WTC11 (cell line): ENCODE measurements around the gene KRT7. TPM values are rescaled to one million over a fixed set of nuclear protein-coding genes. Genes with fewer than 3 reads are reported as not detected.

Experiments
- ATAC-seq: fragments of 200-7000 bp; cut with Tn5 transposase; 2 replicates; pipeline ENCODE4 v1.10.0; 2021; ENCODE audit warnings: mild to moderate bottlenecking, moderate library complexity
- CTCF ChIA-PET: fragments of 300-600 bp; sonication (Branson Sonifier 250); formaldehyde crosslinking; loops from one replicate; lab custom pipeline; 2021; ENCODE audit warnings: antibody characterized with exemption; lab: Charles Lee
- POLR2A ChIA-PET: fragments of 350-600 bp; sonication (Branson Sonifier 250); formaldehyde crosslinking; loops from one replicate; lab custom pipeline; 2021; ENCODE audit warnings: antibody characterized with exemption; lab: Charles Lee
- DNase-seq: peaks from one replicate; pipeline ENCODE4 v3.0.0; 2021; ENCODE audit warnings: low spot score
- H3K27ac Mint-ChIP-seq: 2 replicates; pipeline ENCODE4 v1.8.0; 2021; ENCODE audit warnings: mixed read lengths
- H3K27me3 Mint-ChIP-seq: 2 replicates; pipeline ENCODE4 v1.8.0; 2021; ENCODE audit warnings: low read depth, mild to moderate bottlenecking, moderate library complexity, mixed read lengths
- H3K36me3 Mint-ChIP-seq: 2 replicates; pipeline ENCODE4 v1.8.0; 2021; ENCODE audit warnings: mixed read lengths
- H3K4me1 Mint-ChIP-seq: 2 replicates; pipeline ENCODE4 v1.8.0; 2022; ENCODE audit warnings: mixed read lengths
- H3K4me3 Mint-ChIP-seq: 2 replicates; pipeline ENCODE4 v1.8.0; 2021; ENCODE audit warnings: mild to moderate bottlenecking, moderate library complexity, mixed read lengths
- H3K9me3 Mint-ChIP-seq: 2 replicates; pipeline ENCODE4 v1.8.0; 2021; ENCODE audit warnings: mixed read lengths
- CREB1 ChIP-seq: sonication (generic); formaldehyde crosslinking; IDR thresholded peaks from 2 replicates; pipeline ENCODE4 v1.8.0; 2023; ENCODE audit warnings: mild to moderate bottlenecking, missing genetic modification reagents
- ERG ChIP-seq: fragments of 250-450 bp; sonication (Bioruptor Pico); IDR thresholded peaks from 2 replicates; pipeline ENCODE4 v1.8.0; 2021; ENCODE audit warnings: mild to moderate bottlenecking
- GABPB1 ChIP-seq: sonication (generic); formaldehyde crosslinking; IDR thresholded peaks from 2 replicates; pipeline ENCODE4 v1.8.1; 2023; ENCODE audit warnings: mild to moderate bottlenecking, missing genetic modification reagents
- JUN ChIP-seq: sonication (generic); formaldehyde crosslinking; IDR thresholded peaks from 2 replicates; pipeline ENCODE4 v1.8.0; 2023; ENCODE audit warnings: mild to moderate bottlenecking, missing genetic modification reagents
- NFATC4 ChIP-seq: fragments of 250-450 bp; sonication (Bioruptor Pico); IDR thresholded peaks from 2 replicates; pipeline ENCODE4 v1.9.0; 2021; ENCODE audit warnings: mild to moderate bottlenecking
- NR1H2 ChIP-seq: sonication (generic); formaldehyde crosslinking; IDR thresholded peaks from 2 replicates; pipeline ENCODE4 v1.9.0; 2021; ENCODE audit warnings: mild to moderate bottlenecking, moderate library complexity, missing genetic modification reagents
- NR3C1 ChIP-seq: sonication (generic); formaldehyde crosslinking; conservative IDR thresholded peaks from 2 replicates; pipeline ENCODE4 v1.8.1; 2023; ENCODE audit warnings: low read depth, mild to moderate bottlenecking, missing genetic modification reagents
- SP1 ChIP-seq: sonication (generic); formaldehyde crosslinking; conservative IDR thresholded peaks from 2 replicates; pipeline ENCODE4 v1.8.1; 2022; ENCODE audit warnings: missing genetic modification reagents
- TEAD4 ChIP-seq: sonication (generic); formaldehyde crosslinking; IDR thresholded peaks from 2 replicates; pipeline ENCODE4 v1.8.0; 2022; ENCODE audit warnings: mild to moderate bottlenecking, missing genetic modification reagents
- ZNF138 ChIP-seq: sonication (generic); formaldehyde crosslinking; conservative IDR thresholded peaks from 2 replicates; pipeline ENCODE4 v1.8.1; 2022; ENCODE audit warnings: mild to moderate bottlenecking, moderate library complexity, missing genetic modification reagents
- ZNF219 ChIP-seq: sonication (generic); formaldehyde crosslinking; IDR thresholded peaks from 2 replicates; pipeline ENCODE4 v1.8.0; 2023; ENCODE audit warnings: missing genetic modification reagents, mild to moderate bottlenecking, borderline replicate concordance
- ZNF232 ChIP-seq: sonication (generic); formaldehyde crosslinking; IDR thresholded peaks from 2 replicates; pipeline ENCODE4 v1.8.0; 2022; ENCODE audit warnings: mild to moderate bottlenecking, missing genetic modification reagents
- ZNF671 ChIP-seq: fragments of 250-450 bp; sonication (Bioruptor Pico); IDR thresholded peaks from 2 replicates; pipeline ENCODE4 v1.8.0; 2021; ENCODE audit warnings: mild to moderate bottlenecking
- total RNA-seq: library from RNA; stranded (reverse); gene quantifications from 3 replicates; pipeline ENCODE4 v1.2.3, GENCODE V29; 2021
- TF ChIP-seq, protein P1 (sequence below): fragments of 200-600 bp; IDR thresholded peaks from 2 replicates; pipeline ENCODE4 v1.8.0; 2022; ENCODE audit warnings: antibody characterized with exemption
- TF ChIP-seq, protein P2 (sequence below): sonication (generic); formaldehyde crosslinking; IDR thresholded peaks from 2 replicates; pipeline ENCODE4 v1.8.1; 2022; ENCODE audit warnings: mild to moderate bottlenecking, moderate library complexity, missing genetic modification reagents
- TF ChIP-seq, protein P3 (sequence below): sonication (generic); formaldehyde crosslinking; IDR thresholded peaks from 2 replicates; pipeline ENCODE4 v1.8.1; 2022; ENCODE audit warnings: missing genetic modification reagents, borderline replicate concordance
- TF ChIP-seq, protein P4 (sequence below): sonication (generic); formaldehyde crosslinking; IDR thresholded peaks from 2 replicates; pipeline ENCODE4 v1.8.1; 2022; ENCODE audit warnings: mild to moderate bottlenecking, missing genetic modification reagents, moderate library complexity, borderline replicate concordance

The KRT7 gene
- total RNA-seq, 1 experiment from 2014 or later: 10.6 TPM

DNA sequence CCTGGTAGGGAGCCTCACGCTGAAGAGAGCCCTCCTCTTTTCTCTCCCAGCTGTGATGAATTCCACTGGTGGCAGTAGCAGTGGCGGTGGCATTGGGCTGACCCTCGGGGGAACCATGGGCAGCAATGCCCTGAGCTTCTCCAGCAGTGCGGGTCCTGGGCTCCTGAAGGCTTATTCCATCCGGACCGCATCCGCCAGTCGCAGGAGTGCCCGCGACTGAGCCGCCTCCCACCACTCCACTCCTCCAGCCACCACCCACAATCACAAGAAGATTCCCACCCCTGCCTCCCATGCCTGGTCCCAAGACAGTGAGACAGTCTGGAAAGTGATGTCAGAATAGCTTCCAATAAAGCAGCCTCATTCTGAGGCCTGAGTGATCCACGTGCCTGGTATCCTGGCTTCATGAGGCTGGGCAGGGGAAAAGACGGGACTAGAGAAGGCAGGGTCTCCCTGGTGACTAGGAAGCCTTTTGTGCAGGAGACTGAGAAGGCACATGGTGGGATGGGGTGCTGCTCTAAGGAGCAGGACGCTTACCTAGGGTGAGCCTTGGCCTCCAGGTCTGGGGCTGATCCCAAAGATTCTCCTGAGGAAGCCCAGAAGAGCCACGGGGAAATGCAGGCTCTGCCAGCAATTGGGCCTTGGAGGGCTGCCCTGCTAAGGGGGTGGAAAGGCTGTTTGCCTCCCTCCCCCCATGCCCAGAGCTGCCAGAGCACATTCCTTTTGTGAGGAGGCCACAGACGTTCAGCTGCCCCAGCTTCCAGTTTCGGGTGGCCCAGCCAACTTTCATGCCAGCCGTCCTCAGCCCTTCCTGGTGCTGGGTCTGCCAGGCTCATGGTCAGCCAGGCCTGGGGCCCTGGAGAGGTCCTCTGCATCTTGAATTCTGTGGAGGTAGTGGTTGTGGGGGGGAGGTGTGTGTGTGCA is 15.8 kb downstream of the KRT7 start:
- DNase-seq (no peak), ATAC-seq (no peak)
- Mint-ChIP-seq H3K27ac (no peak overlapping the region), H3K27me3 (peaks cover 38% of the 10 kb centered on the region), H3K4me1 (peaks cover 45% of the 10 kb centered on the region), H3K4me3 (no peak overlapping the region), H3K9me3 (no peaks in the 10 kb centered on the region), H3K36me3 (no peaks in the 10 kb centered on the region)
- TF ChIP-seq, protein P1, sequence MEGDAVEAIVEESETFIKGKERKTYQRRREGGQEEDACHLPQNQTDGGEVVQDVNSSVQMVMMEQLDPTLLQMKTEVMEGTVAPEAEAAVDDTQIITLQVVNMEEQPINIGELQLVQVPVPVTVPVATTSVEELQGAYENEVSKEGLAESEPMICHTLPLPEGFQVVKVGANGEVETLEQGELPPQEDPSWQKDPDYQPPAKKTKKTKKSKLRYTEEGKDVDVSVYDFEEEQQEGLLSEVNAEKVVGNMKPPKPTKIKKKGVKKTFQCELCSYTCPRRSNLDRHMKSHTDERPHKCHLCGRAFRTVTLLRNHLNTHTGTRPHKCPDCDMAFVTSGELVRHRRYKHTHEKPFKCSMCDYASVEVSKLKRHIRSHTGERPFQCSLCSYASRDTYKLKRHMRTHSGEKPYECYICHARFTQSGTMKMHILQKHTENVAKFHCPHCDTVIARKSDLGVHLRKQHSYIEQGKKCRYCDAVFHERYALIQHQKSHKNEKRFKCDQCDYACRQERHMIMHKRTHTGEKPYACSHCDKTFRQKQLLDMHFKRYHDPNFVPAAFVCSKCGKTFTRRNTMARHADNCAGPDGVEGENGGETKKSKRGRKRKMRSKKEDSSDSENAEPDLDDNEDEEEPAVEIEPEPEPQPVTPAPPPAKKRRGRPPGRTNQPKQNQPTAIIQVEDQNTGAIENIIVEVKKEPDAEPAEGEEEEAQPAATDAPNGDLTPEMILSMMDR: no peak
- TF ChIP-seq, protein P2, sequence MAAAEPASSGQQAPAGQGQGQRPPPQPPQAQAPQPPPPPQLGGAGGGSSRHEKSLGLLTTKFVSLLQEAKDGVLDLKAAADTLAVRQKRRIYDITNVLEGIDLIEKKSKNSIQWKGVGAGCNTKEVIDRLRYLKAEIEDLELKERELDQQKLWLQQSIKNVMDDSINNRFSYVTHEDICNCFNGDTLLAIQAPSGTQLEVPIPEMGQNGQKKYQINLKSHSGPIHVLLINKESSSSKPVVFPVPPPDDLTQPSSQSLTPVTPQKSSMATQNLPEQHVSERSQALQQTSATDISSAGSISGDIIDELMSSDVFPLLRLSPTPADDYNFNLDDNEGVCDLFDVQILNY (CRISPR knock-in tag): no peak
- TF ChIP-seq, protein P3, sequence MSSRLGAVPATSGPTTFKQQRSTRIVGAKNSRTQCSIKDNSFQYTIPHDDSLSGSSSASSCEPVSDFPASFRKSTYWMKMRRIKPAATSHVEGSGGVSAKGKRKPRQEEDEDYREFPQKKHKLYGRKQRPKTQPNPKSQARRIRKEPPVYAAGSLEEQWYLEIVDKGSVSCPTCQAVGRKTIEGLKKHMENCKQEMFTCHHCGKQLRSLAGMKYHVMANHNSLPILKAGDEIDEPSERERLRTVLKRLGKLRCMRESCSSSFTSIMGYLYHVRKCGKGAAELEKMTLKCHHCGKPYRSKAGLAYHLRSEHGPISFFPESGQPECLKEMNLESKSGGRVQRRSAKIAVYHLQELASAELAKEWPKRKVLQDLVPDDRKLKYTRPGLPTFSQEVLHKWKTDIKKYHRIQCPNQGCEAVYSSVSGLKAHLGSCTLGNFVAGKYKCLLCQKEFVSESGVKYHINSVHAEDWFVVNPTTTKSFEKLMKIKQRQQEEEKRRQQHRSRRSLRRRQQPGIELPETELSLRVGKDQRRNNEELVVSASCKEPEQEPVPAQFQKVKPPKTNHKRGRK (CRISPR knock-in tag): no peak
- no peak for TF ChIP-seq TEAD4 (CRISPR knock-in tag)
- TF ChIP-seq NFATC4 (CRISPR knock-in tag): no peak
- TF ChIP-seq ZNF671 (CRISPR knock-in tag): no peak
- no peak for TF ChIP-seq JUN (CRISPR knock-in tag)
- ChIA-PET CTCF (interaction anchor here (0.6 to 4.9 kb wide), 8 partner anchors 10 to 92 kb away, joined by 3 to 45 read pairs (median 4); no protein-coding TSS in a partner anchor), POLR2A (no interaction called here)

GRCh38 chr12:52249511-52250047 is 16.5 kb downstream of the KRT7 start:
- no peak for ATAC-seq
- Mint-ChIP-seq H3K27ac (no peak overlapping the region), H3K4me3 (peak overlapping the region; percentile 66), H3K36me3 (no peaks in the 10 kb centered on the region), H3K27me3 (peaks cover 38% of the 10 kb centered on the region), H3K4me1 (peaks cover 43% of the 10 kb centered on the region), H3K9me3 (no peaks in the 10 kb centered on the region)
- ChIA-PET CTCF (interaction anchor here (0.8 to 4.9 kb wide), 13 partner anchors 8 to 93 kb away, joined by 3 to 45 read pairs (median 5); no protein-coding TSS in a partner anchor), POLR2A (interaction anchor here (0.5 kb wide), 1 partner anchor 115 kb away, joined by 3 read pairs; no protein-coding TSS in a partner anchor)
- TF ChIP-seq GABPB1 (CRISPR knock-in tag) (no peak), NR1H2 (no peak), ZNF219 (CRISPR knock-in tag) (no peak), NR3C1 (no peak), CREB1 (CRISPR knock-in tag) (no peak), SP1 (CRISPR knock-in tag) (no peak), ERG (no peak), TEAD4 (CRISPR knock-in tag) (no peak), ZNF232 (CRISPR knock-in tag) (no peak), ZNF138 (CRISPR knock-in tag) (no peak)
- TF ChIP-seq, protein P4, sequence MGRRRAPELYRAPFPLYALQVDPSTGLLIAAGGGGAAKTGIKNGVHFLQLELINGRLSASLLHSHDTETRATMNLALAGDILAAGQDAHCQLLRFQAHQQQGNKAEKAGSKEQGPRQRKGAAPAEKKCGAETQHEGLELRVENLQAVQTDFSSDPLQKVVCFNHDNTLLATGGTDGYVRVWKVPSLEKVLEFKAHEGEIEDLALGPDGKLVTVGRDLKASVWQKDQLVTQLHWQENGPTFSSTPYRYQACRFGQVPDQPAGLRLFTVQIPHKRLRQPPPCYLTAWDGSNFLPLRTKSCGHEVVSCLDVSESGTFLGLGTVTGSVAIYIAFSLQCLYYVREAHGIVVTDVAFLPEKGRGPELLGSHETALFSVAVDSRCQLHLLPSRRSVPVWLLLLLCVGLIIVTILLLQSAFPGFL: no peak
- DNase-seq: no peak
